Activated CD8-positive, alpha-beta T cell treated with anti-CD3 and anti-CD28 coated beads for 36 hours (primary cell): ENCODE results near the gene KREMEN1. TPM values are rescaled to one million over a fixed set of nuclear protein-coding genes. Genes with fewer than 3 reads are reported as not detected.

Experiments used
- ATAC-seq: fragments of 200-7000 bp; cut with Tn5 transposase; one replicate; pipeline ENCODE4 v1.10.0; 2021; ENCODE audit warnings: mild to moderate bottlenecking, moderate library complexity
- CTCF ChIA-PET: fragments of 350-600 bp; sonication (Branson Sonifier 250); formaldehyde crosslinking; loops from one replicate; lab custom pipeline; 2021; ENCODE audit warnings: antibody characterized with exemption; lab: Charles Lee
- POLR2A ChIA-PET: fragments of 350-600 bp; sonication (Branson Sonifier 250); formaldehyde crosslinking; loops from one replicate; lab custom pipeline; 2021; ENCODE audit warnings: antibody characterized with exemption; lab: Charles Lee
- DNase-seq: peaks from one replicate; pipeline ENCODE4 v3.0.0-alpha.2; 2020
- H3K27ac Mint-ChIP-seq: one replicate; pipeline ENCODE4 v1.8.0; 2021; ENCODE audit warnings: mild to moderate bottlenecking, mixed read lengths
- H3K27me3 Mint-ChIP-seq: one replicate; pipeline ENCODE4 v1.8.0; 2021; ENCODE audit warnings: mixed read lengths
- H3K36me3 Mint-ChIP-seq: one replicate; pipeline ENCODE4 v1.8.0; 2021; ENCODE audit warnings: low read depth, mixed read lengths
- H3K4me1 Mint-ChIP-seq: one replicate; pipeline ENCODE4 v1.8.0; 2021; ENCODE audit warnings: low read depth, mixed read lengths
- H3K4me3 Mint-ChIP-seq: one replicate; pipeline ENCODE4 v1.8.0; 2021; ENCODE audit warnings: mild to moderate bottlenecking, moderate library complexity, mixed read lengths
- H3K9me3 Mint-ChIP-seq: one replicate; pipeline ENCODE4 v1.8.0; 2021; ENCODE audit warnings: mixed read lengths
- CTCF ChIP-seq: fragments of 200-600 bp; IDR thresholded peaks from one replicate; pipeline ENCODE4 v1.8.0; 2022; ENCODE audit warnings: antibody characterized with exemption, mild to moderate bottlenecking
- intact Hi-C: fragments of 100-400 bp; cut with micrococcal nuclease; formaldehyde crosslinking; loops from one replicate; pipeline ENCODE4 v1.10.0; 2022
- total RNA-seq, 2 experiments: library from RNA; stranded (reverse); gene quantifications; one replicate each; pipeline ENCODE4 v1.2.3, GENCODE V29; 2021

KREMEN1 gene
- total RNA-seq, 2 experiments from 2014 or later: 0.11 to 0.43 TPM

GRCh38 chr22:29108137-29108536 is 35.3 kb downstream of the KREMEN1 start:
- DNase-seq (no peak), ATAC-seq (no peak)
- Mint-ChIP-seq H3K36me3 (no peaks in the 10 kb centered on the region), H3K27ac (no peak overlapping the region), H3K9me3 (no peaks in the 10 kb centered on the region), H3K4me1 (no peaks in the 10 kb centered on the region), H3K27me3 (peaks cover 11% of the 10 kb centered on the region), H3K4me3 (no peak overlapping the region)
- ChIA-PET CTCF (no interaction called here), POLR2A (no interaction called here)
- TF ChIP-seq CTCF: no peak
- intact Hi-C loops: no loop called here

- TF ChIP-seq CTCF: no peak
- Mint-ChIP-seq H3K4me3 (no peak overlapping the region), H3K27ac (no peak overlapping the region), H3K27me3 (peaks cover 13% of the 10 kb centered on the region), H3K36me3 (no peaks in the 10 kb centered on the region), H3K9me3 (no peaks in the 10 kb centered on the region), H3K4me1 (no peaks in the 10 kb centered on the region)
- intact Hi-C loops: no loop called here
- ChIA-PET CTCF (no interaction called here), POLR2A (no interaction called here)
- ATAC-seq (no peak), DNase-seq (no peak)
Measured at GRCh38 chr22:29109822-29110221, 37.0 kb downstream of the KREMEN1 start.

GRCh38 chr22:29110946-29111345 is 38.1 kb downstream of the KREMEN1 start:
- CTCF ChIA-PET: interaction anchor here (1.7 to 2.9 kb wide), 2 partner anchors 28 to 43 kb away, joined by 5 to 14 read pairs; no protein-coding TSS in a partner anchor
- no peaks in the 10 kb centered on the region for H3K36me3 Mint-ChIP-seq

GRCh38 chr22:29112121-29112520 is 39.3 kb downstream of the KREMEN1 start:
- ChIA-PET POLR2A (interaction anchor here (0.6 to 0.9 kb wide), 2 partner anchors 38 to 45 kb away, joined by 3 to 4 read pairs; no protein-coding TSS in a partner anchor), CTCF (interaction anchor here (2.9 kb wide), 1 partner anchor 42 kb away, joined by 14 read pairs; no protein-coding TSS in a partner anchor)
- peaks cover 22% of the 10 kb centered on the region for H3K27me3 Mint-ChIP-seq
- DNase-seq (no peak), ATAC-seq (no peak)
- no peak overlapping the region for H3K4me3 Mint-ChIP-seq
- H3K27ac Mint-ChIP-seq: no peak overlapping the region
- no peaks in the 10 kb centered on the region for H3K4me1 Mint-ChIP-seq
- TF ChIP-seq CTCF: no peak
- no peaks in the 10 kb centered on the region for H3K9me3 Mint-ChIP-seq
- no peaks in the 10 kb centered on the region for H3K36me3 Mint-ChIP-seq
- intact Hi-C loops: no loop called here

More at GRCh38 chr22:29110946-29111345, 38.1 kb downstream of the KREMEN1 start:
- no peak overlapping the region for H3K4me3 Mint-ChIP-seq
- DNase-seq (no peak), ATAC-seq (no peak)
- POLR2A ChIA-PET: no interaction called here
- peaks cover 19% of the 10 kb centered on the region for H3K27me3 Mint-ChIP-seq
- no peak for TF ChIP-seq CTCF
- H3K4me1 Mint-ChIP-seq: no peaks in the 10 kb centered on the region
- no peak overlapping the region for H3K27ac Mint-ChIP-seq
- H3K9me3 Mint-ChIP-seq: no peaks in the 10 kb centered on the region
- intact Hi-C loops: no loop called here

GRCh38 chr22:29112681-29113080 is 39.8 kb downstream of the KREMEN1 start:
- no peak for TF ChIP-seq CTCF
- intact Hi-C loops: no loop called here

More at GRCh38 chr22:29112681-29113080, 39.8 kb downstream of the KREMEN1 start:
- no peak overlapping the region for H3K27ac Mint-ChIP-seq
- H3K4me3 Mint-ChIP-seq: no peak overlapping the region
- DNase-seq: no peak
- H3K4me1 Mint-ChIP-seq: no peaks in the 10 kb centered on the region
- H3K9me3 Mint-ChIP-seq: no peaks in the 10 kb centered on the region
- no peaks in the 10 kb centered on the region for H3K36me3 Mint-ChIP-seq
- ChIA-PET POLR2A (interaction anchor here (0.9 kb wide), 1 partner anchor 38 kb away, joined by 3 read pairs; no protein-coding TSS in a partner anchor), CTCF (interaction anchor here (2.9 kb wide), 1 partner anchor 41 kb away, joined by 14 read pairs; no protein-coding TSS in a partner anchor)
- peaks cover 22% of the 10 kb centered on the region for H3K27me3 Mint-ChIP-seq
- no peak for ATAC-seq
